Osteoblast (primary cell): ENCODE measurements around the gene SYT12. TPM values are rescaled to one million over a fixed set of nuclear protein-coding genes. Genes with fewer than 3 reads are reported as not detected.

Source experiments
- DNase-seq: peaks from one replicate; pipeline ENCODE4 v3.0.0; 2011; ENCODE audit warnings: low spot score, mixed read lengths; ENCODE audit not compliant: insufficient read length; ENCODE audit errors: missing footprints
- H2AFZ ChIP-seq: 2 replicates; pipeline ENCODE4 v1.6.0; 2011; ENCODE audit warnings: mild to moderate bottlenecking, low read length
- H3K27ac ChIP-seq: 2 replicates; pipeline ENCODE4 v1.5.1; 2011; ENCODE audit warnings: mild to moderate bottlenecking, low read depth, low read length, moderate library complexity
- H3K27me3 ChIP-seq: 2 replicates; pipeline ENCODE4 v1.6.0; 2012; ENCODE audit warnings: mild to moderate bottlenecking, control low read depth, inconsistent platforms, low read length, moderate library complexity; ENCODE audit not compliant: insufficient read depth
- H3K36me3 ChIP-seq: 2 replicates; pipeline ENCODE4 v1.5.1; 2011; ENCODE audit warnings: mild to moderate bottlenecking, low read length, control low read depth, moderate library complexity; ENCODE audit not compliant: insufficient read depth
- H3K4me1 ChIP-seq: 2 replicates; pipeline ENCODE4 v1.5.1; 2011; ENCODE audit warnings: mild to moderate bottlenecking, low read length, control low read depth, moderate library complexity; ENCODE audit not compliant: insufficient read depth
- H3K4me2 ChIP-seq: 2 replicates; pipeline ENCODE4 v1.6.0; 2011; ENCODE audit warnings: mild to moderate bottlenecking, low read length; ENCODE audit not compliant: insufficient read depth
- H3K4me3 ChIP-seq: fragments of 200-600 bp; sonication (generic); 3 replicates; pipeline ENCODE4 v1.5.1; 2012; ENCODE audit warnings: mild to moderate bottlenecking, low read length, inconsistent platforms; ENCODE audit not compliant: insufficient read depth
- H3K79me2 ChIP-seq: 2 replicates; pipeline ENCODE4 v1.6.0; 2012; ENCODE audit warnings: mild to moderate bottlenecking, low read length, control low read depth, inconsistent platforms; ENCODE audit not compliant: insufficient read depth
- H3K9me3 ChIP-seq: 2 replicates; pipeline ENCODE4 v1.5.1; 2011; ENCODE audit warnings: low read depth, low read length, control low read depth
- H4K20me1 ChIP-seq: 2 replicates; pipeline ENCODE4 v1.6.0; 2012; ENCODE audit warnings: mild to moderate bottlenecking, low read length, control low read depth; ENCODE audit not compliant: insufficient read depth
- total RNA-seq: library from RNA; depleted of rRNA; stranded (reverse); fragments of >200 nt; gene quantifications from 2 replicates; pipeline ENCODE4 v1.2.3, GENCODE V29; 2012
- TF ChIP-seq, protein P1 (sequence below): IDR thresholded peaks from 2 replicates; pipeline ENCODE4 v1.5.1; 2011; ENCODE audit warnings: mild to moderate bottlenecking, low read depth, low read length, moderate library complexity; ENCODE audit errors: extremely low read depth

The SYT12 gene
- total RNA-seq, 1 donor: 4.0 TPM

DNA sequence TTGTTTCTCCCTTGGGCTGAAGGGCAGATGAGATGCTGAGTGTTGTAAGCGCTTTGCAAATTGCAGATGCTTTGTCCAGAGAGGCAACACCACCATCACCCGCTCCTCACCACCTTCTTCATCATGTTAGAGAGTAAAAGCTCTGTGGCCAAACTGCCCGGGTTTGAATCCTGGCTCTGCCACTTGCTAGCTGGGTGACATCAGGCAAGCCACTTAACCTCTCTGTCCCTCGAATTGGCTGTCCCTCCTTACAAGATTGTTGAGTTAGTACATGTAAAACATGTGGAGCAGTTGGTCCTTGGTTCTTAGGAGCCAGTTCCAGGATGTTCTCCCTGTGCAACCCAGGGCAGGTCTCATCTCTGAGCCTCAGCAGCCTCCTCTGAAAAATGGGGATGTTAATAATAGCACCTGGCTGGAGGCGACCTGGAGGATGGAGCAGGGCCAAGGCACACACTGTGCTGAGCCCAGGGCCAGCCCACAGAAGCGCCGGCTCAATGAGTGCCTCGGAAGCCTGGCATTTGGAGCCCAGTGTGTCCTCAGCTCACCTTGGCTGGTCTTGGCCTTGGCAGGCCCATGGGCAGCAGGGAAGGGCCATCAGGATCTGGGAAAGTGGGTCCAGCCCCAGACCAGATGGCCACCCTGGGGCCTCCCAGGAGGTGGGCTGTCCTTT is 37.3 kb upstream of the SYT12 start:
- H2AFZ ChIP-seq: no peak overlapping the region

DNA sequence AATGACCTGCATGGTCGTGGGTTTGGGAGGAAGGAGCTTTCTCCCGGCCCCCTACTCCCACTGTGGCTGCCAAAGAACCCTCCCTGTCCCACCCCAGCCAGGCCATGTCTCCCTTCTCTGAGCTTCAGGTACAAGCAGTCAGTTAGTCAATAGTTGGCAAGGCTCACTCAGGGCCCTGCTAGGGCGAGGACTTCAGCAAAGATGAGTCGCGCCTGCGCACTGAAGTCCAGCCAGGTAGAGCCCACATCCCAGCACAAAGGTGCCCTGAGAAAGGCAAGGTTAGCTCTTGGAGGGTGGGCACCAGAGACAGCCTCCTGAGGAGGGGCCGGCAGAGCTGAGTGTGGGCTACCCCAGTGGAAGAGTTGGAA is 36.8 kb upstream of the SYT12 start:
- Histone ChIP-seq H3K4me1 (peaks cover 18% of the 10 kb centered on the region), H3K27me3 (no peaks in the 10 kb centered on the region), H4K20me1 (no peaks in the 10 kb centered on the region), H2AFZ (no peak overlapping the region), H3K79me2 (no peaks in the 10 kb centered on the region), H3K4me3 (no peak overlapping the region), H3K27ac (no peak overlapping the region), H3K4me2 (no peak overlapping the region), H3K36me3 (no peaks in the 10 kb centered on the region), H3K9me3 (no peaks in the 10 kb centered on the region)
- DNase-seq: peak; percentile 14
- TF ChIP-seq, protein P1, sequence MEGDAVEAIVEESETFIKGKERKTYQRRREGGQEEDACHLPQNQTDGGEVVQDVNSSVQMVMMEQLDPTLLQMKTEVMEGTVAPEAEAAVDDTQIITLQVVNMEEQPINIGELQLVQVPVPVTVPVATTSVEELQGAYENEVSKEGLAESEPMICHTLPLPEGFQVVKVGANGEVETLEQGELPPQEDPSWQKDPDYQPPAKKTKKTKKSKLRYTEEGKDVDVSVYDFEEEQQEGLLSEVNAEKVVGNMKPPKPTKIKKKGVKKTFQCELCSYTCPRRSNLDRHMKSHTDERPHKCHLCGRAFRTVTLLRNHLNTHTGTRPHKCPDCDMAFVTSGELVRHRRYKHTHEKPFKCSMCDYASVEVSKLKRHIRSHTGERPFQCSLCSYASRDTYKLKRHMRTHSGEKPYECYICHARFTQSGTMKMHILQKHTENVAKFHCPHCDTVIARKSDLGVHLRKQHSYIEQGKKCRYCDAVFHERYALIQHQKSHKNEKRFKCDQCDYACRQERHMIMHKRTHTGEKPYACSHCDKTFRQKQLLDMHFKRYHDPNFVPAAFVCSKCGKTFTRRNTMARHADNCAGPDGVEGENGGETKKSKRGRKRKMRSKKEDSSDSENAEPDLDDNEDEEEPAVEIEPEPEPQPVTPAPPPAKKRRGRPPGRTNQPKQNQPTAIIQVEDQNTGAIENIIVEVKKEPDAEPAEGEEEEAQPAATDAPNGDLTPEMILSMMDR: no peak

More for the DNA sequence above, 37.3 kb upstream of the SYT12 start:
- Histone ChIP-seq H3K4me3 (no peak overlapping the region), H3K9me3 (no peaks in the 10 kb centered on the region), H3K27me3 (no peaks in the 10 kb centered on the region), H4K20me1 (no peaks in the 10 kb centered on the region), H3K79me2 (no peaks in the 10 kb centered on the region), H3K4me2 (no peak overlapping the region), H3K36me3 (no peaks in the 10 kb centered on the region), H3K27ac (no peak overlapping the region), H3K4me1 (peaks cover 18% of the 10 kb centered on the region)
- TF ChIP-seq, protein P1: no peak
- peak; percentile 68 for DNase-seq

DNA sequence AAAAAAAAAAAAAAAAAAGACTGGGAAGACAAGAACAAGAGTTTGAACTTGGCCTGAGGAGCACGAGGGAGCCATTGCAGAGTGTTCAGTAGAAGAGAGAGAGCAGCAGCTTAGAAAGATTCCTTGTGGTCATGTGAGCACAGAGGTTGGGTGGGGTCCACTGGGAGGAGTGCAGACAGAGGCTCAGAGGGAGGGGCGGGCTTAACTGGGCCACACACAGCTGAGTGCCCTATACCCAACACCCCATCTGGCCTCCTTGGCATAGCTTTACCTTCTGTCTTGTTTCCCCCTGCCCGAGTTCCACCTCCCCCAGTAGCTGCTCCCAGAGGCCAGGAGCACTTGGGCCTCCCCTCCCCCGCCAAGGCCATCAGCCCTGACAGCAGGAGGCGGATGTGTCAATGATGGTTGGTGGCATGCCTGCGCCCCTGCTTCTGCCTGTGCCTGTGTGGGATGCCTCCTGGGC is 35.7 kb upstream of the SYT12 start:
- H3K9me3 ChIP-seq: no peaks in the 10 kb centered on the region

More for the DNA sequence above, 35.7 kb upstream of the SYT12 start:
- Histone ChIP-seq H3K4me1 (peaks cover 9% of the 10 kb centered on the region), H3K36me3 (no peaks in the 10 kb centered on the region), H3K27me3 (no peaks in the 10 kb centered on the region), H3K27ac (no peak overlapping the region), H4K20me1 (no peaks in the 10 kb centered on the region), H3K4me3 (no peak overlapping the region), H3K4me2 (no peak overlapping the region), H2AFZ (no peak overlapping the region), H3K79me2 (no peaks in the 10 kb centered on the region)
- peak; percentile 76 for DNase-seq
- TF ChIP-seq, protein P1: no peak
